HG03045 (cell line): ENCODE data around the gene TIGIT.

Source experiments
- ATAC-seq: cut with Tn5 transposase; IDR thresholded peaks from one replicate; pipeline ENCODE4 v1.9.1; 2021; ENCODE audit warnings: mild to moderate bottlenecking, moderate library complexity; ENCODE audit not compliant: unreplicated experiment

Gene TIGIT

DNA sequence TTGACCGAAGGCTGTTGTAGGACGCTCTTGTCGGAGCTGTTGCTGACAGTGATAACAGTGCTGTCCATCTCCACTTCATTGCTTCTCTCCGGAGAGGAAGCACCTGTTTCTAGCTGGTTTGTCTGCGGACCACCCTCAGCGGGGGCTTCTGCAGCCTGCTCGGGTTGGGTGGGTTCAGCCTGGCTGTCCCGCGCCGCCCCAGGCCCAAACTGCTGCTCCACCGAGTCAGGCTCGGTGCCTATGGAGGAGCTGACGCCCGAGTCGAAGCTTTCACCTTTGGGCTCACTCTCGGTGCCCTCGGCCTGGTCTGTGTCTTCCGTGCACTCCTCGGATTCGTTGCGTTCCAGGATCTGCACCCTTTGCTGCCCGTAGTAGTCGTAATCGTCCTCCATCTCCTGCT is 56.9 kb downstream of the TIGIT start:
- ATAC-seq: no peak

DNA sequence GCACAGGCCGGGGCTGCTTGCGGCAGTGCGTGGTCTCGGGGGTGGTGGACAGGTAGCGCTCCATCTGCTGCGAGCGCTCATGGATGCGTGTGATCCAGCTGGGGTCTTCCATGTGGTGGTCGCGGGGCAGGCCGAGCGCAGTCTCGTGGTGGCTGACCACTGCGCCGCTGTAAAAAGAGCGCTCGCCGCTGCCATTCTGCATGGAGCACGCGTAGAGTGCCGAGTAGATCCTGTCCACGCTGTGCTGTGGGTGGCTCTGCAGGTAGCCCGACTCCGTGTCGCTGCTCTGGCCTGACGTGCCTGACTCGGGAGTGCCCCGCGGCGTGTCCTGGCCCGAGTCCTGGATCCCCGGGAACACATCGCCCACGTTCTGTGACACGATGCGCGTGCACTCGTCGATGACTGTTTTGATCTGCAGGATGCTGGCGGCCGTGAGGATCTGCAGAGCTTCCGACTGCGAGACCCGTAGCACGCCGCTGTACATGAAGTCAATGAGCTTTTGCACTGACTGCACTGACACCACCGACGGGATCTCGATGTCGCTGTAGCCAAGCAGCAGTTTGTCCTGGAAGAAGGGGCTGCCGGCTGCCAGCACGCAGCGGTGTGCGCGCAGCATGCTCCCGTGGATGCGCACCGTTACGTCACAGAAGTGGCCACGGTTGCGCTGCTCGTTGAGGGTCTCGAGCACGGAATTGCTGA is 57.4 kb downstream of the TIGIT start:
- no peak for ATAC-seq

DNA sequence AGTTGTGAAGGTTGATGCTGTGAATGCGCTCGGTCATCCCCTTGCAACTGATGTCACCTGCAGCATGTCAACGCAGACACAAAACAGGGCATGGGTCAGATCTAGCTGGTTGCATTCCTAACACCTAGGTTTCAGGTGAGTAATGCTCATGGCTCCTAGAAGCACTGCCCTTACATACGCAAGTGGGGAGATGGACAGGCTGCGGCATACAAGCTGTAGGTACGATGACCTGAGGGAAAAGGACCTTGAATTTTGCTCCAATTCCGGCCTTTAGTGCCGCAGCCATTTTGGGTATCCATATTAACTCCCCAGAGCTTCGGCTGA is 58.0 kb downstream of the TIGIT start:
- no peak for ATAC-seq

DNA sequence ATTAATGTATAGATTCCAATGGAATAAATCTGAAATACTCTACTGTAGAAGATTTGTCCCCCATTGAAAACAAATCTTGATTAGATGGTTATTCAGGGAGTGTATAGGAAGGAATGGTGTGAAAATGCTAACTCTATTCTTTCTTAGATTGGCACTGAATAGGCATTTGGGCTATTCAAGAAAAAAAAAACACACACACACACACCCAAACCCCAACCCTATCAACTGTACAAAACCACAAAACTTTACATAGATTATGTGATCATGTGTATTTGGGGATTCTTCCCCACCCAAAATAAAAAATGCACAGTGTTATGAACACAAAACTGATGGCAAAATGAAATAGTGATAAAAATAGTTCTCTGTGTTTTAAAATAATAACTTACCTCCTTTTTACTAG is 61.8 kb downstream of the TIGIT start:
- no peak for ATAC-seq

DNA sequence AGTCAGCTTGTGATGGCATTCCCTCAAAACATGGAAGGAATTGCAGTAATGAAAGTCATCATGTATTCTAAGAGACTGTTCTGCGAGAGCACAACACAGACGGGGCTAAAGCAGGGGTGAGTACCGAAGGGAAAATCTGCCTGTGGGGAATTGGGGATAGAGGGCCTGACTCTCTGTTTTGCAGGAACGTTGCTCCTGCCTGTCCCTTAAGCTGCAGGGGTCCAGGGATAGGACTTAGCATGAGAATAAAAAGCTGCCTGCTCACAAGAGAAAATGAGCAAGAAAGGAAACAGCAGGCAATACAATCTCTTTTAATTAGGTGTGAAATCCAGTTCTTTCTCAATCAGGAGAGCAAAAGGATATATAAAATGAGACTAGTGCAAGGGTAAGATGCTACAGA is 62.2 kb downstream of the TIGIT start:
- no peak for ATAC-seq

DNA sequence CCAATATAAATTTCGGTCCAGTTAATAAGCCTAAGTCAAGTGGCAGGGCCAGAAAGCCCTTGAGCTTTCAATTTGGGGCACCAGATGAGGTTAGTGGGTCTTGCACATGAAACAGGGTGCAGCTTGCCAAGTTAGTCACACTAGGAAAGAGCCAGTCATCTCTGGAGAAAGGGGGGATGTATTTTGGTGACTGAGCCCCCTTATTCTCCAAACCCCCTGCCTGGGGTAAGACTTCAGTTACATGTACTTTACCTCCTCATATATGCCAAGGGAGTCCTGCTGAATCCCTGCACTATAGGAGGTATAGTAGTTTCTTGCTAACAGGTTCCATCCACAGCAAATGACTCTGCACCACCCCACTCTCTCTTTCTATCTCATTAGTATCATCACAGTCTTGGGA is 62.7 kb downstream of the TIGIT start:
- ATAC-seq: no peak
